HG02763 (cell line): ENCODE data around the gene NAPSA.
"Not testable (repeated sequence)": the region's sequence is repeated elsewhere in the genome, so short reads cannot be mapped to it uniquely, and the experiment has no call there.

Experiments
- ATAC-seq: cut with Tn5 transposase; IDR thresholded peaks from one replicate; pipeline ENCODE4 v1.9.1; 2021; ENCODE audit warnings: mild to moderate bottlenecking, moderate library complexity; ENCODE audit not compliant: unreplicated experiment

NAPSA gene

DNA sequence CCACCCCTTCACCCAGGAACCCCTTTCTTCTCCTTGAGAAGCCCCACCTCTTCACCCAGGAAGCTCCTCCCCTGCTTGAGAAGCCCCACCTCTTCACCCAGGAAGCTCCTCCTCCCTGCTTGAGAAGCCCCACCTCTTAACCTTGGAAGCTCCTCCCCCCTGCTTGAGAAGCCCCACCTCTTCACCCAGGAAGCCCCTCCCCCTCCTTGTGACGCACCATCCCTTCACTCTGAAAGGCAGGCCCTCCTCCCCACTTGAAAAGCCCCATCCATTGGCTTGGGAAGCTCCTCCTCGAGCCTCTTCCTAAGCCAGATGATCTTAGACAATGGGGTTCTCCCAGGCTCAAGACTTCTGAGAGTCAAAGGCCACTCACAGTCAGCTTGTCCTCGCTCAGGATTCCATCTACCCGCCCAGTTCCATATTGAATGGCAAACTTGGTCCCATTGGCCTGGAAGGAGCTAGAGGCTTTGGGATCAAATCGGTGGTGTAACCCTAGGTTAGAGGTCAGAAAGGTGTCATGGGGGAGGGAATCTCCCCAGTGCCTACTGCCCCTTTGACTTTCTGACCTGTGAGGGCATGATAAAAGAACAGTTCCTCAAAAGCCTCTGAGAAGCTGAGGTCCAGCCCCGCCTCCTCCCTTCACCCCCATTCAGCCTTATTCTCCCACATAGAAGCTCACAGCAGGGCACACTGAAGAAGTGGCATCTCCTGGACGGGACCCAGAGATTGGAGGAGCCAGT is 4.0 kb downstream of the NAPSA start:
- no peak for ATAC-seq

DNA sequence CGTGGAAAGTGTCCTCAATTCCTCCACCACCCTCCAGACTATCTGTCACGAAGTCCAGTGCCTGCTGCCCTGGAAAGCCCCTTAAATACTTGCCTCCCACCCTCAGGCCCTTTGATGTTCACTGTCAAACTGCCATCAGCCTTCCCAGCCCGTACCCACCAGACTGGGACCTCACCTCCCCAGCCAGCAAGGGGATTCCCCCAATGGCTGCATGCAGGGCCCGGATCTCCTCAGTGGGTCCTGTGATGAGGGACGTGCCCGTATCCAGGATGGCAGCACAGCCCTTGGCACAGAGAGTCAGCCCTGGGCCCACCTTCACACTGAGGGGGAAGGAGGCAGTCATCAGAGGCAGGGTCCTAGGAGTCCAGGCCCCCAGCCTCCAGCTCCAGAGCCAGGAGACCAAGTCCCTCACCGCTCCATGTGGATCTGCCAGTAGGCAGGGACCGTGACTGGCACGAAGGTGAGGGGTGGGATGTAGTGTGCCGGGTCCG is 6.1 kb downstream of the NAPSA start:
- no peak for ATAC-seq

DNA sequence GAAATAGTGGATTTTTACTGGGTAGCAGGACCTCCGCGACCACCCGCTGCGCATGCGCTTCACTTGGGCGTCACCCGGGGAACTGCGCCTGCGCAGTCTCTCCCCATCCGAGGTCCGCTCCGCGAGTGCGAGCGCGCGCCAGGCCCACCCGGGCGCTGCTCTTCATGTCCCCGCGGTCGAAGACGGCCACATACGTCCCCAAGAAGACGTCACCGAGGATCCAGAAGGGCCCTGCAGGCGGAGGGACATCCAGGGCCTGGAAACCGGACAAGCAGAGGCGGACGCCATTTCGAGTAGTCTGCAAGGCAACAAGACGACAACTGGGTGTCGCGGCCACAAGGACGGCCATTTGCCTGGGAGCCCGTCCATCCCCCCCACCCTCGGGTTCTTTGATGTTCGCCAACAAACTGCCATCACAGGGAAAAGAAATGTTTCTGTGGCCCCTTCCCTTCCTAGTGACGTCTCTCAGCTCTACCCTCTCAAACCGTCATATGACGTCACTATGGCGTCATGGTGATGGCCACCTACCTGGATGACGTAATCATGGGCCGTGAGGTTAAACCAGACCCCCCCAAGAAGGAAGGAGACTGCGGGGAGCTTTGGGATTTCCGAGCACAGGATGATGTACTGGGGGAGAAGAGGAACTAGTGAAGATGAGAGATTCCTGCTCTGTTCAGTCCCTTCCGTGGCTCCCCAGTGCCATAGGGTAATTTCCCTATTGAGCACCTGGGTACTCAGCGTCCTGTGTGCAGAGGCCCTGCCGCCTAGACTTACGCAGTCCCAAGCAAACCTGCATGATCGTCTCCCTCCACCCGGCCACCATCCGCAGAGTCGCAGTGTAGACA is 6.7 kb downstream of the NAPSA start:
- ATAC-seq: no peak

DNA sequence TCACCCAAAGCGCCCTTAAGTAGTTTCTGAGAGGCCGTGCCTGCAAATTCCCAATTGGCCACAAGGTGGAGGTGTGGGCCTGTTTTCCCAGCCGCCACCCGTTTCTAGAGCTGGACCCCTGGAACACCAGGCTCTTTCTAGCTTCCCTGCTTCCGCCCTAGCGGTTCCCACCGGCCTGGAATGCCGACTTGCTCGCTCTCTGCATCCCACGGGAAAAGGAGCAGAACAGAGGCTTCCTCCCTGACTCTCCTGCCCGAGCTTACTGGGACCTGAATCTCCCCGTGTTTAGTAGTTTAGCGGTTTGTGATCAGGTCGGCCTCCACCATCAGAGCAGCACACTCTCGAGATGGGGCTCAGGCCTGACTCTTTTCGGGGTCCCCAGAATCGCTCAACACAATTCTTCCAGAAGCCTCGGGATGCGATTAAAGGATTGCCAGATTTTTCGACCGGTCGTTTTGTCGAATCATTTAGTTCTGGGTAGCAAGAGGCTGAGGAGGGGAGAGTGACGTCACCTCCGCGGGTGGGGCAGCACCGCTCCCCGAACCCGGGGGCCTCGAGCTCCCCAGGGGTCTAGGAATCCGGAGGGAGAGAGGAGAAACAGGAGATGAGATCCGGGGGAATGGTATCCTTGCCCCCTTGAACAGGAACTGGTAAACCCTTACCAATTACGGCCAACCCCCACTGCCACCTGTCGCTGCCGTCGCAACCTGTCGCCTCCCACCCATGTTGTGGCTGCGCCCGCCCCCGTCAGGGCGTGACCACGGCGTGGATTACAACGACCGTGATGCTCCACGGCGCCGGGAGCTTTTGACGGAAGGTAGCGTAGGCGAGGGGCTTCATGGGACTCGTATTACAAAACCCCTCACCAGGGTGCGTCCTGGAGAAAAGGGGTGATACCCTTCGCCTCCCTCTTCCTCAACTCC is 8.0 kb downstream of the NAPSA start:
- peak; percentile 62 for ATAC-seq

DNA sequence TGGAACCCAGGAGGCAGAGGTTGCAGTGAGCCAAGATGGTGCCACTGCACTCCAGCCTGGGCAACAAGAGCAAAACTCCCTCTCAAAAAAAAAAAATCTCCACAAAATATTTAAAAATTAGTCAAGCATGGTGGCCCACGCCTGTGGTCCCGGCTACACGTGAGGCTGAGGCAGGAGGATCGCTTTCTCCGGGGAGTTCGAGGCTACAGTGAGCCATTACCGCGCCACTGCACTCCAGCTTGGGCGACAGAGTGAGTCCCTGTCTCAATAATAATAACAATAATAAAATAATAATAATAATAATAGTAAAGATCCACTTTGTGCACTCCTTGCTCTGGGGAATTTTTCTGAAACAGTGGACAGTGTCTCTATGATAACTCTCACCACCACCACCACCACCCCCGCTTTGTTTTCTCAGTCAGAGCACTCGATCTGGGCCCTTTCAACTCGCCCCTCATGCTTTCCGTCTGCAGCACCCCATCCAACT is 8.7 kb downstream of the NAPSA start:
- ATAC-seq: no peak

DNA sequence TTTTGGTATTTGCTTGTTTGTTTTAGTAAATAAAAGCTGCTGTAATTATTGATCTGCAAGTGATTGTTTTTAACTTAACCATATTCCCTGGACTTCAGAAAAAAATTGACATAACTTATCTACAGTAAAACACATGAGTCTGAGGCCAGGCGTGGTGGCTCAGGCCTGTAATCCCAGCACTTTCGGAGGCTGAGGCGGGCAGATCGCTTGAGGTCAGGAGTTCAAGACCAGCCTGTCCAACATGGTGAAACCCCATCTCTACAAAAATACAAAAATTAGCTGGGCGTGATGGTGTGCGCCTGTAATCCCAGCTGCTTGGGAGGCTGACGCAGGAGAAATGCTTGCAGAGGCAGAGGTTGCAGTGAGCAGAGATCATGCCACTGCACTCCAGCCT is 12.0 kb downstream of the NAPSA start:
- ATAC-seq: not testable (repeated sequence)

DNA sequence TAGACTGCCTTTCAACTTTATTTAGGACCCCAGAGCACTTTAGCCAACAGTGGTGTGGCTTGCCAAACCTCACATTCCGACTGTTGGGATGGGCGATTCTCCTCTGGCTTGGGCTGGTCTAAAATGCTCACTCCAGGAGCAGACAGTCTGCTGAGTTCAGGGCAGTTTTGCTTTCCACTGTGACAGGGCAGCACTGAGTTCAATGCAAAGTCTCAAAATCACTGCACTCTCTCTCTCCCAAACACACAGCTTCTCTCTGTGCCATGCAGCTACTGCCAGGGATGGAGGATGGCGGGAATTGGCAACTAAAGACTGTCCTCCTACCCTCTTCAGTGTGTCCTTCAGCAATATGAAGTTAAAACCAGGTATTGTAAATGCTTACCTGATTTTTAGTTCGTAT is 13.2 kb downstream of the NAPSA start:
- ATAC-seq: no peak

DNA sequence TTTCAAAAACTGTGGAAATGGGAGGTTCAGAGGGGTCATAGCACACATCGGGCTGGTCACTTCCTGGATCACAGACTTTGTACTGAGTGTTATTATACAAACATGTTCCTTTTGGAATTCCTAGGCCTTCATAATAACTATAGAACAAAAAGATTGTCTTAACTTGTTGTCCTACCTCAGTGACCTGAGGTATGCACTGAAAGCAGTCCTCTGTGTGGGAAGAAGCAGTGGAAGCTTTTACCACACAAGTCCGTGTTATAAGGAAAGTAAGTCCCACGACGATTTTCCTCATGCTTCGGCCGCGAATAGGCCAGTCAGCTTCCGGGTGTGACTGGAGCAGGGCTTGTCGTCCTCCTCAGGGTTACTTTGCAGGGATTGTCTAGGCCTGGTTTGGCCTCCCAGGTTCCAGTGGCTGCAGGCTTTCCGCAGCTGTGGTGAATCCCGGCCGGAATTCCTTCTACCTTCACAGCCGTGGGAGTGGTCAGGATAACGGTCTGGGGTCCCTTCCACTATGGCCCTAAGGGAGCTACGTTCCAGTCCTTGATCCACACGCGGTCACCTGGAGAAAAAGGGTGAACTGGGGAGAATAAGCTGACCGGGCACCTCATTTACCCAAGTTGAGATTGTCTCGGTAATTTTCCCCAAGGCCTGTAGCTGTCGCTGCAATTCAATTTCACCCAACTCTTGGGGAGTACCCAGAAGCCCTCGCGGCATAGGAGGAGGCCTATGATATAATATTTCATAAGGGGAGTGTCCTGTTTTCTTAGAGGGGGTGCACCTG is 16.0 kb downstream of the NAPSA start:
- no peak for ATAC-seq

DNA sequence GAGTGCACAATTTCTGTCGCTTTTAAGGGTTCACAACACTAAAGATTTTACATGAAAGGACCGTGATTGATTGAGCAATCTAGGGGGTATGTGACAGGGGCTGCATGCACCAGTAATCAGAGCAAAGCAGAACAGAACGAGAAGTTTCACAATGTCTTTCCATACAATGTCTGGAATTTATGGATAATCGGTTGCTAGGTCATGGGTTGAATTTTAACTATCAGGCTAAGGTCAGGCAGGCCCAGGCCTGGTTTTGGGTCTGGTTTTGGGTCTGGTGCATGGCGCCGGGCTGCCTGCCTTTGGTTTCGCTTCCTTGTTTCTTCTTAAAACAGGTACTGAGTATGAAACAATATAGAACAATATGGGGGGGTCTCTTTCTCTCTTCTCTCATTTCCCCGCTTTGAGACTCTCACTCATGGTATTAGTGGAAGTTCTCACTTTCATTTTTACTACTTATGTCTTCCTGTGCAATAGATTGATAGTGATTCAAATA is 18.3 kb downstream of the NAPSA start:
- ATAC-seq: not testable (repeated sequence)

DNA sequence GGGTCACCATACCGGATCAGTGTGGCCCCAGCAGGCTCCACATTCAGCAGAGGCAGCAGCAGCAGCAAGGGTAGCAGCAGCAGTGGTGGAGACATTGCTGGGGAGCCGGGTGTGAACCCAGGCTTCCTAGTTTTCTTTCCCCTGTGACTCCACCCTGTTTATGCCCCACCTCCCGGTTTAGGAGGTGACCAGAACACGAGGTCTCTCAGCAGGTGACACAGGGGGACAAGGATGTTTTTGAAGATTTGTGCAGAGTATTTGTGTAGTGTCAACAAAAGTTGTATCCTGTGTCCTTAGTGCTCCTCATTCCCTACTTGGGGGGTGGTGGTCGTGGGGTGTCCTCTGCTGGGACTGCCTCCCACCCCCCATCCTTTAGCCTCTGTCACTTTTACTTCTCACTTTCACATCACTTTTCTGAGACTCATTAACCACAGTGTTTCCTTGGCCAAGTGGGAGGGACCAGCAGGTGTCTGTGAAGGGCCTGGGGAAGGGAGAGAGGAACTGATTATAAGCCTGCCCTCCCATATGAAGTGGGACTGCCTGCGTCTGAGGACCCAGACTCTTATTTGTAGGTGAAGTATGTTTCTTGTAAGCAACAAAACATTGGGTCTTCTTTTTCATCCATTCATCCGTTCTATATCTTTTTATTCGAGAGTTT is 20.6 kb downstream of the NAPSA start:
- peak; percentile 43 for ATAC-seq

DNA sequence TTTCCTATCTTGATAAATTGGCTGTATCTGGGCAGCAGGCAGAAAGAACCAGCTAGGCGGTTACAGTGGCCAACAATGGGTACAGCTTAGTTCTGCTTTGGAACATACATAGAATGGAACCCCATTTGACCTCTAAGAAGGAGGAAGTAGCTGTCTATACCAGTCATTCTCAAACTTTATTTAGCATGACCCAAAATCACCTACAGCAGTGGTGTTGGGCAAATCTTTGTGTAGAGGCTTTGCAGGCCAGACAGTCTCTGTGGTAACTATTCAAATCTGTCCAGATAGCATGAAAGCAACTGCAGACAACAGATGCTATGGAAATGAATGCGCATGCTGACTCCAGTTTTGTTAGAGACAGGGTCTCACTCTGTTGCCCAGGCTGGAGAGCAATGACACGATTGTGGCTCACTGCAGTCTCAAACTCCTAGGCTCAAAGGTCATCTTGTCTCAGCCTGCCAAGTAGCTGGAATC is 24.3 kb downstream of the NAPSA start:
- no peak for ATAC-seq

DNA sequence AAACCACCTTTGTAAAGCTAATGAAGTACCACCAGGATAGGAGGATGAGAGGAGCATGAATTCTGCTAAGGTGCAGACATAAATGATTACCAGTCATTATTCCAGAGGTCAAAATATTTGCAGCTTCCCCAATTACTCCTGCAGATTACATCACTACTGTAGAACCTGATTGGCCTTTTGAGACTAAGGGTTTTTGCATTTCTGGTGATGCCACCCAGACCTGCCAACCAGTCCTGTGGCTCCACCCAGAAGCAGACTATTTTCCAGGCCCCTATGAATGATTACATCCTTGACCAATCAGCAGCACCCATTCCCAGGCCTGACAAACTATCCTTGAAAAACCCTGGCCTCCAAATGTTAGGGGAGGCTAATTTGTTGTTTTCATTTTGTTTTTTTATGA is 25.1 kb downstream of the NAPSA start:
- no peak for ATAC-seq

DNA sequence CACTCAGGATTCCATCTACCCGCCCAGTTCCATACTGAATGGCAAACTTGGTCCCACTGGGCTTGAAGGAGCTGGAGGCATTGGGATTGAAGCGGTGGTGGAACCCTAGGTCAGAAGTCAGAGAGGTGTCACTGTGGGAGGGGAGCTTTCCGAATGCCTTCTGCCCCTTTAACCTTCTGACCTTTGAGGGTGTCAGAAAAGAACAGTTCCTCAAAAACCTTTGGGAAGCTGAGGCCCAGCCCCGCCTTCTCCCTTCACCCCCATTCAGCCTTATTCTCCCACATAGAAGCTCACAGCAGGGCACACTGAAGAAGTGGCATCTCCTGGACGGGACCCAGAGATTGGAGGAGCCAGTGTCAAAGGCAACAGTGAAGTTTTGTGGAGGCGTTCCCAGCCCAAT is 28.4 kb downstream of the NAPSA start:
- not testable (repeated sequence) for ATAC-seq

DNA sequence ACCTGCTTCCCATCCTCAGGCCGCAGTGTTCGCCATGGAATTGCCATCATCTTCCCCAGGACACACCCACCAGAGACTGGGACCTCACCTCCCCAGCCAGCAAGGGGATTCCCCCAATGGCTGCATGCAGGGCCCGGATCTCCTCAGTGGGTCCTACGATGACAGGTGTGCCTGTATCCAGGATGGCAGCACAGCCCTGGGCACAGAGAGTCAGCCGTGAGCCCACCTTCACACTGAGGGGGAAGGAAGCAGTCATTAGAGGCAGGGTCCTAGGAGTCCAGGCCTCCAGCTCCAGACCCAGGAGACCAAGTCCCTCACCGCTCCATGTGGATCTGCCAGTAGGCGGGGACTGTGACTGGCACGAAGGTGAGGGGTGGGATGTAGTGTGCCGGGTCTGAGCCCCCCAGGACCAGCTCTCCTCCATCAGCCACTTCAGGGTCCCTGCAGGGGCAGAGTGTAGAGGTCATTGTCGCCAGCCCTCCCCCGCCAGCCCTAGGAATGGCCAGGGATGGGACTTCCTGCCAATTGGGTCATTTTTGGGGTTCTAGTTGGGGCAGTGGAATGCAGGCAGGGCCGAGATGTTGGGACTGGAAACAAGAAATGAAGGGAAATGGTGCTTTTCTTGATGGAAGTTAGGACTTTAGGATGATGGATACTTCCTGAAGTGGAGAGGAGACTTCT is 30.6 kb downstream of the NAPSA start:
- ATAC-seq: no peak

DNA sequence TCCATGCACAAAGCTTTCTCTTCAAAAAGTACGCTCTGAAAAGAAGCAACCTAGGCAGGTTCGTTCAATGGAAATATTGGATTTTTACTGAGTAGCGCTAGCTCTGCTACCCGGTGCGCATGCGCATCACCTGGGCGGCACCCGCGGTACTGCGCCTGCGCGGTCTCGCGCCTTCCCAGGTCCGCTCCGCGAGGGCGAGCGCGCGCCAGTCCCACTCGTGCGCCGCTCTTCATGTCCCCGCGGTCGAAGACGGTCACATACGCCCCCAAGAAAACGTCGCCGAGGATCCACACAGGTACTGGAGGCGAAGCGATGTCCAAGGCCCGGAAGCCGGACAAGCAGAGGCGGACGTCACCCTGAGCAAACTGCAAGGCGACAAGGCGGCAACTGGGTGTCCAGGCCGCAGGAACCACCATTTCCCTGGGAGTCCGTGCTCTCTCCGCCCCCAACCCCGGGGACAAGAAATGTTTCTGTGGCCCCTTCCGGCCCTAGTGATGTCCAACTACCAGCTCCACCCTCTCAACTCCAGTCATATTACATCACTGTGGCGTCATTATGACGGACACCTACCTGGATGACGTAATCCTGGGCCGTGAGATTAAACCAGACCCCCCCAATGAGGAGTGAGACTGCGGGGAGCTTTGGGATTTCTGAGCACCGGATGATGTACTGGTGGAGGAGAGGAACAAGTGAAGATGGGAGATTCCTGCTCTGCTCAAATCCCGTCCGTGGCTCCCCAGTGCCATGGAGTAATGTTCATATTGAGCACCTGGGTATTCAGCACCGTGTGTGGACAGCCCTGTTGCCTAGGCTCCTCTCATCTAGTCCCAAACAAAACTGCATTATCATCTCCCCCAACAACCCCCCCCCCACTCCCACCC is 31.5 kb downstream of the NAPSA start:
- peak; percentile 32 for ATAC-seq

DNA sequence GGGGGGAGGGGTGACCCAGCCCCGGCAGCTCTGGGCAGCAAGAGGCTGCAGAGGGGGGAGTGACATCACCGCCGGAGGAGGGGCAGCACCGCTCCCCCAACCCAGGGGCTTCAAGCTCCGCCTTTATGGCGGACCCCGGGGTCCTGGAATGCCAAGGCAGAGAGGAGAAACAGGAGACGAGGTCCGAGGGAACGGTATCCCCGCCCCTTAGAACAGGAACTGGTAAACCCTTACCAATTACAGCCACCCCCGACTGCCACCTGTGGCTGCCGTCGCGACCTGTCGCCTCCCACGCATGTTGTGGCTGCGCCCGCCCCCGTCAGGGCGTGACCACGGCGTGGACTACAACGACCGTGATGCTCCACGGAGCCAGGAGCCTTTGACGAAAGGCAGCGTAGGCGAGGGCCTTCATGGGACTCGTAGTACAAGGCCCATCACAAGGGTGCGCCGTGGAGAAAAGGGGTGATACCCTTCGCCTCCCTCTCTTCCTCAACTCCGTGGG is 32.2 kb downstream of the NAPSA start:
- peak; percentile 37 for ATAC-seq

DNA sequence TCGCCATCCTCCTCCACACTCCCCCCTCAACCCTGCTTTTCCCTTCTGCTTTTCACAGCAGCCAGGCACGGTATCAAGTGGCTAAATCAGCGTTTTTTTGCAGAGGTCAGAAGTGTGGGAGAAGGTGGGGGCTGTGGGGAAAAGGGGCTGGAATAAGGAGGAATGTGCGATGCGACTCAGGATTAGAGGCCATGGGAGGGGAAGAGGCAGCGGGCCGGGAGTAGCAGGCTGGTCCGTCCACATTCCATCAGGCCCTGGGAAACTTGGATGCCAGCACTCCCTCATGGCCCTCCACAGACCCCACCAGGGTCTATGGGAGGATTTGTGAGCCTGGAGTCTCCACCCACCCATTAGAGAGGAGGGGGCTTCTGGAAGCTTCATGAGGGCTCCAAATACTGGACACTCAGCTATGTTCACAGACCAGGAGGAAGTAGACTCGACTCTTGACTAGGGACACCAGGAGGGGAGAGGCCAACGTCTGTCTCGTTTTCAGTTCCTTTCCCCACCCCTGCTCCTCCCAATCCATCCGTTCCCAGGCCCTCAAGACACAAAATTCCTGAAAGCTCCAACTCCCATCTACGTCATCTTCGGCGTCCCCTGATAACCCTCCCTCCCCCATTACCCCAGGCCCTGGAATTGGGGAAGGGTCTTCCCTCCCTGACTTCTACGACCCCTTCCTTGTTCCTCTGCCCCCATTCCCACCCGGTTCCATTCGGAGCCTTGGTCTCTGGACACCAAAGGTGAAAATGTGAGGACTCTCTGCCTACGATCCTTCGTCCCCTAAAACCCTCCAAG is 33.0 kb downstream of the NAPSA start:
- ATAC-seq: no peak
